ENCODE data around the gene PHF2.

PHF2 gene

GRCh38 chr9:93649610-93650261 is 73.4 kb downstream of the PHF2 start:
- FAIRE-seq: no peak
- TF ChIP-seq CTCF (IDR thresholded peaks at IDR 0.05; ENCODE audit: insufficient read depth, missing control alignments): no peak

GRCh38 chr9:93650448-93650847 is 74.1 kb downstream of the PHF2 start:
- TF ChIP-seq CTCF (IDR thresholded peaks at IDR 0.05; ENCODE audit: insufficient read depth, missing control alignments): no peak
- no peak for DNase-seq (ENCODE audit: insufficient read length, low spot score)
- no peak for FAIRE-seq

More at GRCh38 chr9:93649610-93650261, 73.4 kb downstream of the PHF2 start:
- no peak for DNase-seq (ENCODE audit: insufficient read length, low spot score)

- FAIRE-seq (no peak), DNase-seq (ENCODE audit: insufficient read length, low spot score) (no peak)
These were observed 75.2 kb downstream of the PHF2 start for GRCh38 chr9:93651521-93651950.

GRCh38 chr9:93652604-93653592 is 76.5 kb downstream of the PHF2 start:
- FAIRE-seq: no peak
- TF ChIP-seq CTCF (IDR thresholded peaks at IDR 0.05; ENCODE audit: insufficient read depth, missing control alignments): no peak
- no peak for DNase-seq (ENCODE audit: insufficient read length, low spot score)

More at GRCh38 chr9:93651521-93651950, 75.2 kb downstream of the PHF2 start:
- no peak for TF ChIP-seq CTCF (IDR thresholded peaks at IDR 0.05; ENCODE audit: insufficient read depth, missing control alignments)

GRCh38 chr9:93653760-93654159 is 77.4 kb downstream of the PHF2 start:
- TF ChIP-seq CTCF (IDR thresholded peaks at IDR 0.05; ENCODE audit: insufficient read depth, missing control alignments): no peak
- DNase-seq (ENCODE audit: insufficient read length, low spot score) (no peak), FAIRE-seq (no peak)

GRCh38 chr9:93654351-93654961 is 78.1 kb downstream of the PHF2 start:
- no peak for TF ChIP-seq CTCF (IDR thresholded peaks at IDR 0.05; ENCODE audit: insufficient read depth, missing control alignments)
- DNase-seq (ENCODE audit: insufficient read length, low spot score) (no peak), FAIRE-seq (no peak)

Measured in D721Med (cell line).